Stimulated activated naive CD8-positive, alpha-beta T cell treated with anti-CD3 and anti-CD28 coated beads, Interleukin-15, amount 100 ng/mL, for 72 hours (primary cell): ENCODE measurements around the gene TRIP6.
"Not testable (repeated sequence)": the region's sequence is repeated elsewhere in the genome, so short reads cannot be mapped to it uniquely, and the experiment has no call there.

ENCODE experiments used
- ATAC-seq: fragments of 150-1000 bp; cut with Tn5 transposase; 2 replicates; pipeline ENCODE4 v1.10.0; 2021; ENCODE audit warnings: mild to moderate bottlenecking, moderate library complexity
- DNase-seq, 2 donors: peaks; one replicate each; pipeline ENCODE4 v3.0.0; 2021 to 2022
- H3K27ac Mint-ChIP-seq, 2 donors: one replicate each; pipeline ENCODE4 v1.8.0; 2022; ENCODE audit warnings: mild to moderate bottlenecking in 2 of 2, mixed read lengths in 2 of 2, moderate library complexity in 2 of 2
- H3K27me3 Mint-ChIP-seq: one replicate; pipeline ENCODE4 v1.8.0; 2022; ENCODE audit warnings: mixed read lengths
- H3K4me1 Mint-ChIP-seq: one replicate; pipeline ENCODE4 v1.8.0; 2022; ENCODE audit warnings: mild to moderate bottlenecking, mixed read lengths
- H3K4me3 Mint-ChIP-seq, 2 donors: one replicate each; pipeline ENCODE4 v1.8.0; 2022; ENCODE audit warnings: mild to moderate bottlenecking in 2 of 2, mixed read lengths in 2 of 2, moderate library complexity in 1 of 2
- H3K9me3 Mint-ChIP-seq, 2 donors: one replicate each; pipeline ENCODE4 v1.8.0; 2022; ENCODE audit warnings: mixed read lengths in 2 of 2

TRIP6 gene

DNA sequence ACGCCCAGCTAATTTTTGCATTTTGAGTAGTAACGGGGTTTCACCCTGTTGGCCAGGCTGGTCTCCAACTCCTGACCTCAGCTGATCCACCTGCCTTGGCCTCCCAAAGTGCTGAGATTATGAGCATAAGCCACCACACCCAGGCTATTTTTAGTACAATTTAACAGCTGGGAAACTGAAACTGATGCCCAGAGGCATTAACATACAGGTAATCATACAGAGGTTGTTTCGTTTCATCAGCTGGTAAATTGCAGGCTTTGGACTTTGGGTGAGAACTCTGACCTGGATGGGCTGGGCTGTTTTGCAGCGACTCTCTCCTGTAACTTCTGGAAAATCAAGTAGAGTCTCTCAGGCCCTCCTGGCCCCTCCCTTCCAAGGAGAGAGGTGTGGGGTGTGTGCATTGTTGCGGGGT lies 34.7 kb downstream of the TRIP6 start:
- Mint-ChIP-seq H3K9me3 (no peaks in the 10 kb centered on the region), H3K27ac (no peak overlapping the region), H3K4me1 (peaks cover 4% of the 10 kb centered on the region), H3K27me3 (peaks cover 26% of the 10 kb centered on the region), H3K4me3 (no peak overlapping the region)
- DNase-seq (no peak), ATAC-seq (no peak)

GRCh38 chr7:100902638-100903037 lies 35.5 kb downstream of the TRIP6 start:
- ATAC-seq = no peak
- Mint-ChIP-seq H3K27ac (no peak overlapping the region), H3K27me3 (peaks cover 19% of the 10 kb centered on the region), H3K4me1 (no peaks in the 10 kb centered on the region), H3K4me3 (no peak overlapping the region), H3K9me3 (no peaks in the 10 kb centered on the region)
- DNase-seq = no peak

GRCh38 chr7:100908512-100908911 lies 41.3 kb downstream of the TRIP6 start:
- H3K9me3 Mint-ChIP-seq = no peaks in the 10 kb centered on the region
- DNase-seq = no peak
- no peaks in the 10 kb centered on the region for H3K4me1 Mint-ChIP-seq
- peaks cover 14% of the 10 kb centered on the region for H3K27me3 Mint-ChIP-seq
- no peak for ATAC-seq
- H3K27ac Mint-ChIP-seq = no peak overlapping the region
- no peak overlapping the region for H3K4me3 Mint-ChIP-seq

DNA sequence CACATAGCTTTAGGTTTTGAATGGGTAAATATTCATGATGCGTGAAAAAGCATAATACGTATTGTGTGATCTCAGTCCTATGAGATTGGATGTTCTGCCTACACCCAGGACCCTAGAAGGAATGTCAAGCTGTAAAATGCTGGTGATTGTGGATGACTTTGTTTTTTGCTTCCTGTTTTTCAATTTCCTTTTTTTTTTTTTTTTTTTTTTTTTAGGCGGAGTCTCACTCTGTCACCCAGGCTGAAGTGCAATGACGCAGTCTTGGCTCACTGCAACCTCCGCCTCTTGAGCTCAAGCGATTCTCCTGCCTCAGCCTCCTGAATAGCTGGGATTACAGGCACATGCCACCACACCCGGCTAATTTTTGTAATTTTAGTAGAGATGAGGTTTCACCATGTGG lies 43.3 kb downstream of the TRIP6 start:
- not testable (repeated sequence) for ATAC-seq, H3K4me1 Mint-ChIP-seq, H3K27ac Mint-ChIP-seq, H3K9me3 Mint-ChIP-seq, H3K4me3 Mint-ChIP-seq, DNase-seq
- H3K27me3 Mint-ChIP-seq = peaks cover 21% of the 10 kb centered on the region

GRCh38 chr7:100911484-100911883 lies 44.3 kb downstream of the TRIP6 start:
- Mint-ChIP-seq H3K4me3 (no peak overlapping the region), H3K27me3 (peaks cover 21% of the 10 kb centered on the region), H3K27ac (peak overlapping the region in 1 of 2 donors; percentile 27), H3K9me3 (no peaks in the 10 kb centered on the region), H3K4me1 (no peaks in the 10 kb centered on the region)
- no peak for ATAC-seq
- no peak for DNase-seq

DNA sequence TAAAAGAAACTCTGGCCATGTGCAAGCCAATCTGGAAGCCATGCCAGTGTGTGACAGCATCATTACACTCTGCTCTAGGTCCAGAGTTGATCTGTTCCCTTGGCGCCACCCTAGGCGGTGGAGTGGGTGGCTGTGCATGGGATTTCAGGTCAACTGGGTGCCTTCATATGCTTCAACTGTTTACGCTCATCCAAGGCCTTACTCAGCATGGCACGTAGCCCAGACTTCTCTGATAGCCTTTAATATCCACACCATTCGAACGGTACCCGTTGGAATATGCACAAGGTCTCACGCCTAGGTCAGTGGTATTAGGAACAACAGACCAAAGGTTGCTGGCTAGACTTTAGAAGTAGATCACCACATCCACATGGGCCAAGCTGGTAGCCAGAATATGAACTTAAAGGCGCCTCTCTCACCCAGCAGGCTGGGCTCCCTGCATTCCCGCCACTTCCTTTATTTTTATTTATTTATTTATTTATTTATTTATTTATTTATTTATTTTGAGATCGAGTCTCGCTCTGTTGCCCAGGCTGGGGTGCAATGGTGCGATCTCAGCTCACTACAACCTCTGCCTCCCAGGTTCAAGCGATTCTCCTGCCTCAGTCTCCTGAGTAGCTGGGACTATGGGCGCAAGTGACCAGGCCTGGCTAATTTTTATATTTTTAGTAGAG lies 47.2 kb downstream of the TRIP6 start:
- no peaks in the 10 kb centered on the region for H3K4me1 Mint-ChIP-seq
- no peak overlapping the region for H3K4me3 Mint-ChIP-seq
- no peak for DNase-seq
- no peak overlapping the region for H3K27ac Mint-ChIP-seq
- peaks cover 21% of the 10 kb centered on the region for H3K27me3 Mint-ChIP-seq
- H3K9me3 Mint-ChIP-seq = no peaks in the 10 kb centered on the region
- ATAC-seq = no peak

DNA sequence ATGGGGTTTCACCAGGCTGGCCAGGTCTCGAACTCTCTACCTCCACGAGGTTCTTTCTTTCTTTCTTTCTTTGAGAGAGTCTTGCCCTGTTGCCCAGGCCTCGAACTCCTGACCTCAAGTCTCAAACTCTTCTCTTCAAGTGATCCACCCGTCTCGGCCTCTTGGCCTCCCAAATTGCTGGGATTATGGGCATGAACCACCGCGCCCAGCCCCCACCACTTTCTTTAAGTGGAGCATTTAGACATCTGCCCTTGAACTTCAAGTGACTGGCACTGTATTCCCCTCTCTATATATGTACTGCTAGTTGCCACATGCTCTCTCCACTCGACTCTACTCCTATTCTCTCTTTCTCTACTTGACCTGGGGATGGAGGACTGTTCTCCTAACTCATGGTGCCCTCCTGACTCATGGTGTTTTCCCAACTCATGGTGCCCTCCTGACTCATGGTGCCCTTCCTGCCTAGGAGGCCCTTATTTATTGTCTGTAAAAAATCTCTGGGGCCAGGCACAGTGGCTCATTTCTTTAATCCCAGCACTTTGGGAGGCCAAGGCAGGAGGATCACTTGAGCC lies 47.8 kb downstream of the TRIP6 start:
- no peak for DNase-seq

DNA sequence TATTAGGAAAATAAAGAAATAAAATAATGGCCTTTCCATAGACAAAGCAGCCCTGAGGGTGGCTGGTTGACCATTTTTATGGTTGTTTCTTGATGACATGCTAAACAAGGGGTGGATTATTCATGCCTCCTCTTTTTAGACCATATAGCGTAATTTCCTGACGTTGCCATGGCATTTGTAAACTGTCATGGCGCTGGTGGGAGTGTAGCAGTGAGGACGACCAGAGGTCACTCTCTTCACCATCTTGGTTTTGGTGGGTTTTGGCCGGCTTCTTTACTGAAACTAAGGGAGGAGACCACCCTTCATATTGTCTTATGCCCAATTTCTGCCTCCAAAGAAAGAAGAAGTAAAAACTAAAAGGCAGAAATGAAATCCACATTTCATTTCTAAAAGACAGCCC lies 52.1 kb downstream of the TRIP6 start:
- peaks cover 18% of the 10 kb centered on the region for H3K27me3 Mint-ChIP-seq
- not testable (repeated sequence) for DNase-seq, H3K27ac Mint-ChIP-seq, H3K4me1 Mint-ChIP-seq, H3K4me3 Mint-ChIP-seq, H3K9me3 Mint-ChIP-seq, ATAC-seq

More for the DNA sequence above, 47.8 kb downstream of the TRIP6 start:
- Mint-ChIP-seq H3K27me3 (peaks cover 21% of the 10 kb centered on the region), H3K27ac (no peak overlapping the region), H3K4me1 (no peaks in the 10 kb centered on the region), H3K4me3 (no peak overlapping the region), H3K9me3 (no peaks in the 10 kb centered on the region)
- ATAC-seq = peak; percentile 60

DNA sequence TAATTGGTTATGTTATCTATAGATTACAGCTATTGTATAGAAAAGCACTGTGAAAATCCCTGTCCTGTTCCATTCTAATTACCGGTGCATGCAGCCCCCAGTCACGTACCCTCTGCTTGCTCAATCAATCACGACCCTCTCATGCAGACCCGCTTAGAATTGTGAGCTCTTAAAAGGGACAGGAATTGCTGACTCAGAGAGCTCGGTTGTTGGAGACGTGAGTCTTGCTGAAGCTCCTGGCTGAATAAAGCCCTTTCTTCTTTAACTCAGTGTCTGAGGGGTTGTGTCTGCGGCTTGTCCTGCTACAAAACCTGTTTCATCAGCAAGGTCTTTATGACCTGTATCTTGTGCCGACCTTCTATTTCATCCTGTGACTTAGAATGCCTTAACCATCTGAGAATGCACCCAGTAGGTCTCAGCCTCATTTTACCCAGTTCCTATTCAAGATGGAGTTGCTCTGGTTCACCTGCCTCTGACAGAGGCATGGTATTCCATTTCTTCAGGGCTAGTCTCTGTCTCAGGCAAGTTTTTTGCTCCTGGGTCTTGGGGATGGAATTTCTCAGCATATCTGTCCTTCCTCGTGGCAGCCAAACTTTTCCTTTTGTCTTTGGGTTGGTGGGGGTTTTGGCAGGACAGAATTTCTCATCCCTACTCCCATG lies 52.7 kb downstream of the TRIP6 start:
- not testable (repeated sequence) for H3K27ac Mint-ChIP-seq, ATAC-seq, H3K4me3 Mint-ChIP-seq, H3K4me1 Mint-ChIP-seq, H3K9me3 Mint-ChIP-seq, DNase-seq
- peaks cover 18% of the 10 kb centered on the region for H3K27me3 Mint-ChIP-seq

DNA sequence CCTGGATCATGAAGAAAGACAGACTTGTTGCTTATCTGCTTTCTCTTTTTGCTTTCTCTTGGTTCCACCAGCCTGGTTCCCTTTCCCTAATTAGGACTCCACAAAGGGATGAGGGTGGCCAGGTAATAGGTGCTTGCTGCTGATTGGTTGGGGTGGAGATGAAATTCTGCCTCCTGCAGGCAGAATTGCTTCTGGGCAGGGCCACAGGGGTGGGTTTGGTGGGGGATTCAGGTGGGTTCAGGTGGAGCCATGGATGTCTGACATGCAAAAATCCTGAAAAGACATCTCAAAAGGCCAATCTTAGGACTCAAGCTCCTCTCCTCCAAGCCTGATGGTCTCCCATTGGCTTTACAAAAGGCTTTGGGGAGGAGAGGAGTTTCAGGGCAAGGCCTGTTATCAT lies 53.9 kb downstream of the TRIP6 start:
- Mint-ChIP-seq H3K27ac (no peak overlapping the region), H3K4me3 (no peak overlapping the region), H3K27me3 (peaks cover 18% of the 10 kb centered on the region), H3K9me3 (no peaks in the 10 kb centered on the region), H3K4me1 (no peaks in the 10 kb centered on the region)
- no peak for DNase-seq
- no peak for ATAC-seq
